ENCODE results near the gene DDX19B. TPM values are rescaled to one million over a fixed set of nuclear protein-coding genes. Genes with fewer than 3 reads are reported as not detected.
"Not testable (repeated sequence)": the region's sequence is repeated elsewhere in the genome, so short reads cannot be mapped to it uniquely, and the experiment has no call there.

Gene DDX19B
- total and polyA plus RNA-seq, 2 donors = 24.3 to 24.9 TPM

- Histone ChIP-seq H3K36me3 (ENCODE audit: control insufficient read depth in 2 of 2, insufficient read depth in 2 of 2, low read length in 1 of 2) (no peaks in the 10 kb centered on the region), H3K4me1 (ENCODE audit: control insufficient read depth in 2 of 2, insufficient read depth in 2 of 2, low read length in 2 of 2) (peaks cover 4 to 11% of the 10 kb centered on the region in 2 donors), H3K27me3 (ENCODE audit: control insufficient read depth in 2 of 2, insufficient read depth in 1 of 2, low read length in 1 of 2) (no peaks in the 10 kb centered on the region), H3K4me3 (ENCODE audit: low read length in 2 of 2) (no peak overlapping the region), H3K27ac (ENCODE audit: low read depth in 1 of 2, low read length in 1 of 2) (no peak overlapping the region), H3K9me3 (ENCODE audit: control insufficient read depth in 2 of 2, insufficient read depth in 1 of 2, low read length in 1 of 2) (no peaks in the 10 kb centered on the region)
- WGBS = 98% methylated on average over 28 of the region's 28 CpGs
- no peak for DNase-seq (ENCODE audit: low read depth in 6 of 9, low spot score in 9 of 9)
Observed at GRCh38 chr16:70294385-70295025, 4.5 kb upstream of the DDX19B start.

GRCh38 chr16:70295634-70296033 lies 3.4 kb upstream of the DDX19B start:
- H3K9me3 ChIP-seq (ENCODE audit: control insufficient read depth in 2 of 2, insufficient read depth in 1 of 2, low read length in 1 of 2) = peaks cover 2 to 6% of the 10 kb centered on the region in 2 donors
- no peak overlapping the region for H3K4me3 ChIP-seq (ENCODE audit: low read length in 2 of 2)
- no peaks in the 10 kb centered on the region for H3K27me3 ChIP-seq (ENCODE audit: control insufficient read depth in 2 of 2, insufficient read depth in 1 of 2, low read length in 1 of 2)
- DNase-seq (ENCODE audit: low read depth in 6 of 9, low spot score in 9 of 9) = no peak
- no peak overlapping the region for H3K27ac ChIP-seq (ENCODE audit: low read depth in 1 of 2, low read length in 1 of 2)
- no peaks in the 10 kb centered on the region for H3K36me3 ChIP-seq (ENCODE audit: control insufficient read depth in 2 of 2, insufficient read depth in 2 of 2, low read length in 1 of 2)
- peaks cover 0 to 10% of the 10 kb centered on the region in 2 donors for H3K4me1 ChIP-seq (ENCODE audit: control insufficient read depth in 2 of 2, insufficient read depth in 2 of 2, low read length in 2 of 2)

GRCh38 chr16:70301121-70301520 lies 2.1 kb downstream of the DDX19B start:
- no peaks in the 10 kb centered on the region for H3K27me3 ChIP-seq (ENCODE audit: control insufficient read depth in 2 of 2, insufficient read depth in 1 of 2, low read length in 1 of 2)
- H3K4me1 ChIP-seq (ENCODE audit: control insufficient read depth in 2 of 2, insufficient read depth in 2 of 2, low read length in 2 of 2) = peaks cover 0 to 10% of the 10 kb centered on the region in 2 donors
- H3K27ac ChIP-seq (ENCODE audit: low read depth in 1 of 2, low read length in 1 of 2) = no peak overlapping the region
- no peak for DNase-seq (ENCODE audit: low read depth in 6 of 9, low spot score in 9 of 9)
- H3K36me3 ChIP-seq (ENCODE audit: control insufficient read depth in 2 of 2, insufficient read depth in 2 of 2, low read length in 1 of 2) = no peaks in the 10 kb centered on the region
- H3K9me3 ChIP-seq (ENCODE audit: control insufficient read depth in 2 of 2, insufficient read depth in 1 of 2, low read length in 1 of 2) = peaks cover 3 to 7% of the 10 kb centered on the region in 2 donors
- 99% methylated on average over 1 of the region's 1 CpG for WGBS
- no peak overlapping the region for H3K4me3 ChIP-seq (ENCODE audit: low read length in 2 of 2)

- no peak overlapping the region for H3K27ac ChIP-seq (ENCODE audit: low read depth in 1 of 2, low read length in 1 of 2)
- 98% methylated on average over 1 of the region's 1 CpG for WGBS
- H3K36me3 ChIP-seq (ENCODE audit: control insufficient read depth in 2 of 2, insufficient read depth in 2 of 2, low read length in 1 of 2) = no peaks in the 10 kb centered on the region
- DNase-seq (ENCODE audit: low read depth in 6 of 9, low spot score in 9 of 9) = no peak
- no peaks in the 10 kb centered on the region for H3K27me3 ChIP-seq (ENCODE audit: control insufficient read depth in 2 of 2, insufficient read depth in 1 of 2, low read length in 1 of 2)
- H3K4me1 ChIP-seq (ENCODE audit: control insufficient read depth in 2 of 2, insufficient read depth in 2 of 2, low read length in 2 of 2) = peaks cover 0 to 10% of the 10 kb centered on the region in 2 donors
- H3K4me3 ChIP-seq (ENCODE audit: low read length in 2 of 2) = no peak overlapping the region
- peaks cover 3 to 7% of the 10 kb centered on the region in 2 donors for H3K9me3 ChIP-seq (ENCODE audit: control insufficient read depth in 2 of 2, insufficient read depth in 1 of 2, low read length in 1 of 2)
Observed at GRCh38 chr16:70302745-70303144, 3.8 kb downstream of the DDX19B start.

GRCh38 chr16:70304892-70305448 lies 6.0 kb downstream of the DDX19B start:
- Histone ChIP-seq H3K36me3 (ENCODE audit: control insufficient read depth in 2 of 2, insufficient read depth in 2 of 2, low read length in 1 of 2) (no peaks in the 10 kb centered on the region), H3K27me3 (ENCODE audit: control insufficient read depth in 2 of 2, insufficient read depth in 1 of 2, low read length in 1 of 2) (no peaks in the 10 kb centered on the region), H3K27ac (ENCODE audit: low read depth in 1 of 2, low read length in 1 of 2) (no peak overlapping the region), H3K4me1 (ENCODE audit: control insufficient read depth in 2 of 2, insufficient read depth in 2 of 2, low read length in 2 of 2) (no peaks in the 10 kb centered on the region), H3K4me3 (ENCODE audit: low read length in 2 of 2) (no peak overlapping the region), H3K9me3 (ENCODE audit: control insufficient read depth in 2 of 2, insufficient read depth in 1 of 2, low read length in 1 of 2) (peaks cover 3 to 7% of the 10 kb centered on the region in 2 donors)
- WGBS = 93% methylated on average over 3 of the region's 3 CpGs
- no peak for DNase-seq (ENCODE audit: low read depth in 6 of 9, low spot score in 9 of 9)

GRCh38 chr16:70306880-70307279 lies 7.9 kb downstream of the DDX19B start:
- H3K27me3 ChIP-seq (ENCODE audit: control insufficient read depth in 2 of 2, insufficient read depth in 1 of 2, low read length in 1 of 2) = no peaks in the 10 kb centered on the region
- H3K4me1 ChIP-seq (ENCODE audit: control insufficient read depth in 2 of 2, insufficient read depth in 2 of 2, low read length in 2 of 2) = no peaks in the 10 kb centered on the region
- H3K36me3 ChIP-seq (ENCODE audit: control insufficient read depth in 2 of 2, insufficient read depth in 2 of 2, low read length in 1 of 2) = no peaks in the 10 kb centered on the region
- 99% methylated on average over 2 of the region's 2 CpGs for WGBS
- DNase-seq (ENCODE audit: low read depth in 6 of 9, low spot score in 9 of 9) = no peak
- no peak overlapping the region for H3K4me3 ChIP-seq (ENCODE audit: low read length in 2 of 2)
- H3K27ac ChIP-seq (ENCODE audit: low read depth in 1 of 2, low read length in 1 of 2) = no peak overlapping the region
- H3K9me3 ChIP-seq (ENCODE audit: control insufficient read depth in 2 of 2, insufficient read depth in 1 of 2, low read length in 1 of 2) = no peaks in the 10 kb centered on the region

- H3K4me3 ChIP-seq (ENCODE audit: low read length in 2 of 2); H3K9me3 ChIP-seq (ENCODE audit: control insufficient read depth in 2 of 2, insufficient read depth in 1 of 2, low read length in 1 of 2); H3K27me3 ChIP-seq (ENCODE audit: control insufficient read depth in 2 of 2, insufficient read depth in 1 of 2, low read length in 1 of 2); H3K36me3 ChIP-seq (ENCODE audit: control insufficient read depth in 2 of 2, insufficient read depth in 2 of 2, low read length in 1 of 2); H3K27ac ChIP-seq (ENCODE audit: low read depth in 1 of 2, low read length in 1 of 2); H3K4me1 ChIP-seq (ENCODE audit: control insufficient read depth in 2 of 2, insufficient read depth in 2 of 2, low read length in 2 of 2); DNase-seq (ENCODE audit: low read depth in 6 of 9, low spot score in 9 of 9): not testable (repeated sequence)
- 97% methylated on average over 2 of the region's 2 CpGs for WGBS
Observed at GRCh38 chr16:70307726-70308125, 8.7 kb downstream of the DDX19B start.

- no peak for DNase-seq (ENCODE audit: low read depth in 6 of 9, low spot score in 9 of 9)
- H3K27me3 ChIP-seq (ENCODE audit: control insufficient read depth in 2 of 2, insufficient read depth in 1 of 2, low read length in 1 of 2) = no peaks in the 10 kb centered on the region
- peaks cover 23 to 45% of the 10 kb centered on the region in 2 donors for H3K36me3 ChIP-seq (ENCODE audit: control insufficient read depth in 2 of 2, insufficient read depth in 2 of 2, low read length in 1 of 2)
- no peak overlapping the region for H3K27ac ChIP-seq (ENCODE audit: low read depth in 1 of 2, low read length in 1 of 2)
- no peaks in the 10 kb centered on the region for H3K4me1 ChIP-seq (ENCODE audit: control insufficient read depth in 2 of 2, insufficient read depth in 2 of 2, low read length in 2 of 2)
- no peaks in the 10 kb centered on the region for H3K9me3 ChIP-seq (ENCODE audit: control insufficient read depth in 2 of 2, insufficient read depth in 1 of 2, low read length in 1 of 2)
- no peak overlapping the region for H3K4me3 ChIP-seq (ENCODE audit: low read length in 2 of 2)
- WGBS = 98% methylated on average over 5 of the region's 5 CpGs
Observed at GRCh38 chr16:70320121-70320520, 21.1 kb downstream of the DDX19B start.

GRCh38 chr16:70324998-70325747 lies 26.2 kb downstream of the DDX19B start:
- WGBS = 96% methylated on average over 7 of the region's 7 CpGs
- Histone ChIP-seq H3K4me1 (ENCODE audit: control insufficient read depth in 2 of 2, insufficient read depth in 2 of 2, low read length in 2 of 2) (no peaks in the 10 kb centered on the region), H3K9me3 (ENCODE audit: control insufficient read depth in 2 of 2, insufficient read depth in 1 of 2, low read length in 1 of 2) (no peaks in the 10 kb centered on the region), H3K27ac (ENCODE audit: low read depth in 1 of 2, low read length in 1 of 2) (no peak overlapping the region), H3K36me3 (ENCODE audit: control insufficient read depth in 2 of 2, insufficient read depth in 2 of 2, low read length in 1 of 2) (peaks cover 22 to 32% of the 10 kb centered on the region in 2 donors), H3K27me3 (ENCODE audit: control insufficient read depth in 2 of 2, insufficient read depth in 1 of 2, low read length in 1 of 2) (no peaks in the 10 kb centered on the region), H3K4me3 (ENCODE audit: low read length in 2 of 2) (no peak overlapping the region)
- DNase-seq (ENCODE audit: low read depth in 6 of 9, low spot score in 9 of 9) = no peak
